Stimulated activated naive B cell treated with anti-CD40 and anti-IgM and Interleukin-4, amounts not matched to agents 10 μg/mL and 1 μg/mL and 100 μg/mL, for 72 hours (primary cell): ENCODE measurements around the gene CDIPT.

Experiments
- ATAC-seq, 2 donors: fragments of 150-1000 bp; cut with Tn5 transposase; replicated peaks; 2 replicates each; pipeline ENCODE4 v1.10.0; 2021; ENCODE audit warnings: moderate library complexity in 1 of 2
- DNase-seq: peaks from one replicate; pipeline ENCODE4 v3.0.0; 2021
- H3K27ac Mint-ChIP-seq: one replicate; pipeline ENCODE4 v1.8.0; 2022; ENCODE audit warnings: mild to moderate bottlenecking, mixed read lengths
- H3K27me3 Mint-ChIP-seq, 2 donors: one replicate each; pipeline ENCODE4 v1.8.0; 2022; ENCODE audit warnings: mixed read lengths in 2 of 2
- H3K36me3 Mint-ChIP-seq, 2 donors: one replicate each; pipeline ENCODE4 v1.8.0; 2022; ENCODE audit warnings: mixed read lengths in 2 of 2, mild to moderate bottlenecking in 1 of 2
- H3K4me1 Mint-ChIP-seq, 2 donors: one replicate each; pipeline ENCODE4 v1.8.0; 2022; ENCODE audit warnings: mixed read lengths in 2 of 2, mild to moderate bottlenecking in 1 of 2
- H3K4me3 Mint-ChIP-seq, 2 donors: one replicate each; pipeline ENCODE4 v1.8.0; 2022; ENCODE audit warnings: mild to moderate bottlenecking in 2 of 2, mixed read lengths in 2 of 2, moderate library complexity in 1 of 2
- H3K9me3 Mint-ChIP-seq, 2 donors: one replicate each; pipeline ENCODE4 v1.8.0; 2022; ENCODE audit warnings: mixed read lengths in 2 of 2, mild to moderate bottlenecking in 1 of 2

CDIPT gene

GRCh38 chr16:29820730-29821642 lies 42.0 kb downstream of the CDIPT start:
- H3K27ac Mint-ChIP-seq, result peak overlapping the region; percentile 95
- H3K36me3 Mint-ChIP-seq, result peaks cover 41 to 49% of the 10 kb centered on the region in 2 donors
- H3K4me3 Mint-ChIP-seq, result peak overlapping the region; percentile 96 to 98
- no peaks in the 10 kb centered on the region for H3K9me3 Mint-ChIP-seq
- DNase-seq (peak; percentile 63), ATAC-seq (peak; percentile 63 to 68)
- no peaks in the 10 kb centered on the region for H3K27me3 Mint-ChIP-seq
- peaks cover 37 to 76% of the 10 kb centered on the region in 2 donors for H3K4me1 Mint-ChIP-seq

- ATAC-seq (peak; percentile 35 to 38), DNase-seq (peak; percentile 54)
- Mint-ChIP-seq H3K27me3 (no peaks in the 10 kb centered on the region), H3K4me3 (peak within 1 kb of the TSS; percentile 96 to 98), H3K4me1 (peaks cover 36 to 73% of the 10 kb centered on the region in 2 donors), H3K9me3 (no peaks in the 10 kb centered on the region), H3K36me3 (peaks cover 39 to 46% of the 10 kb centered on the region in 2 donors), H3K27ac (peak within 1 kb of the TSS; percentile 95)
Measured at GRCh38 chr16:29820271-29820701, 42.7 kb downstream of the CDIPT start, which contains the start of gene MVP. Gene MVP, plus strand, starts transcription at chr16:29820462. Its CDS starts 10,088 bp downstream, at chr16:29830550.

- Mint-ChIP-seq H3K27ac (peak overlapping the region; percentile 4), H3K4me1 (peaks cover 39 to 74% of the 10 kb centered on the region in 2 donors), H3K4me3 (peak overlapping the region; percentile 96 to 98), H3K27me3 (no peaks in the 10 kb centered on the region), H3K36me3 (peaks cover 36 to 42% of the 10 kb centered on the region in 2 donors), H3K9me3 (no peaks in the 10 kb centered on the region)
- DNase-seq, result no peak
- ATAC-seq, result no peak
Measured at GRCh38 chr16:29819506-29819905, 43.5 kb downstream of the CDIPT start.

GRCh38 chr16:29818082-29818481 lies 44.9 kb downstream of the CDIPT start:
- DNase-seq (no peak), ATAC-seq (no peak)
- H3K4me1 Mint-ChIP-seq, result peaks cover 43 to 83% of the 10 kb centered on the region in 2 donors
- no peaks in the 10 kb centered on the region for H3K9me3 Mint-ChIP-seq
- peaks cover 36 to 42% of the 10 kb centered on the region in 2 donors for H3K36me3 Mint-ChIP-seq
- H3K27me3 Mint-ChIP-seq, result no peaks in the 10 kb centered on the region
- peak overlapping the region; percentile 68 to 77 for H3K4me3 Mint-ChIP-seq
- no peak overlapping the region for H3K27ac Mint-ChIP-seq

- H3K36me3 Mint-ChIP-seq, result peaks cover 29 to 39% of the 10 kb centered on the region in 2 donors
- H3K9me3 Mint-ChIP-seq, result no peaks in the 10 kb centered on the region
- peak; percentile 55 for DNase-seq
- peaks cover 40 to 82% of the 10 kb centered on the region in 2 donors for H3K4me1 Mint-ChIP-seq
- peak overlapping the region; percentile 89 to 97 for H3K4me3 Mint-ChIP-seq
- H3K27ac Mint-ChIP-seq, result peak overlapping the region; percentile 99
- peak; percentile 27 to 29 for ATAC-seq
- H3K27me3 Mint-ChIP-seq, result peaks cover 0 to 10% of the 10 kb centered on the region in 2 donors
Measured at GRCh38 chr16:29816694-29817441, 46.2 kb downstream of the CDIPT start.

GRCh38 chr16:29815793-29816693 lies 47.0 kb downstream of the CDIPT start, which contains the start of gene PAGR1:
Gene PAGR1, plus strand, starts transcription at chr16:29816152. Its CDS starts 374 bp downstream, at chr16:29816526.
- ATAC-seq, result peak; percentile 71 to 78
- Mint-ChIP-seq H3K4me1 (peaks cover 45 to 85% of the 10 kb centered on the region in 2 donors), H3K27ac (peak within 1 kb of the TSS; percentile 99), H3K27me3 (peaks cover 0 to 15% of the 10 kb centered on the region in 2 donors), H3K36me3 (peaks cover 30 to 41% of the 10 kb centered on the region in 2 donors), H3K9me3 (no peaks in the 10 kb centered on the region), H3K4me3 (peak within 1 kb of the TSS; percentile 89 to 97)
- DNase-seq, result peak; percentile 99

GRCh38 chr16:29815032-29815721 lies 47.8 kb downstream of the CDIPT start:
- DNase-seq (no peak), ATAC-seq (no peak)
- peaks cover 32 to 41% of the 10 kb centered on the region in 2 donors for H3K36me3 Mint-ChIP-seq
- peaks cover 0 to 15% of the 10 kb centered on the region in 2 donors for H3K27me3 Mint-ChIP-seq
- peak overlapping the region; percentile 89 to 97 for H3K4me3 Mint-ChIP-seq
- H3K27ac Mint-ChIP-seq, result peak overlapping the region; percentile 65
- H3K9me3 Mint-ChIP-seq, result no peaks in the 10 kb centered on the region
- H3K4me1 Mint-ChIP-seq, result peaks cover 53 to 88% of the 10 kb centered on the region in 2 donors

GRCh38 chr16:29814592-29814991 lies 48.4 kb downstream of the CDIPT start:
- ATAC-seq, result no peak
- DNase-seq, result no peak
- peak overlapping the region; percentile 89 to 97 for H3K4me3 Mint-ChIP-seq
- peaks cover 54 to 88% of the 10 kb centered on the region in 2 donors for H3K4me1 Mint-ChIP-seq
- no peaks in the 10 kb centered on the region for H3K9me3 Mint-ChIP-seq
- no peak overlapping the region for H3K27ac Mint-ChIP-seq
- H3K36me3 Mint-ChIP-seq, result peaks cover 35 to 43% of the 10 kb centered on the region in 2 donors
- H3K27me3 Mint-ChIP-seq, result peaks cover 0 to 15% of the 10 kb centered on the region in 2 donors

GRCh38 chr16:29813644-29814562 lies 49.1 kb downstream of the CDIPT start:
- peak overlapping the region in 1 of 2 donors; percentile 14 for H3K4me3 Mint-ChIP-seq
- H3K4me1 Mint-ChIP-seq, result peaks cover 52 to 88% of the 10 kb centered on the region in 2 donors
- peaks cover 33 to 39% of the 10 kb centered on the region in 2 donors for H3K36me3 Mint-ChIP-seq
- H3K9me3 Mint-ChIP-seq, result no peaks in the 10 kb centered on the region
- peak overlapping the region; percentile 73 for H3K27ac Mint-ChIP-seq
- H3K27me3 Mint-ChIP-seq, result peaks cover 0 to 15% of the 10 kb centered on the region in 2 donors
- no peak for DNase-seq
- no peak for ATAC-seq

- H3K4me3 Mint-ChIP-seq, result peak overlapping the region; percentile 25 to 84
- peak overlapping the region; percentile 37 for H3K27ac Mint-ChIP-seq
- peaks cover 0 to 15% of the 10 kb centered on the region in 2 donors for H3K27me3 Mint-ChIP-seq
- peaks cover 33 to 39% of the 10 kb centered on the region in 2 donors for H3K36me3 Mint-ChIP-seq
- ATAC-seq (no peak), DNase-seq (no peak)
- peaks cover 51 to 88% of the 10 kb centered on the region in 2 donors for H3K4me1 Mint-ChIP-seq
- H3K9me3 Mint-ChIP-seq, result no peaks in the 10 kb centered on the region
Measured at GRCh38 chr16:29812754-29813643, 50.0 kb downstream of the CDIPT start.

GRCh38 chr16:29811896-29812665 lies 50.9 kb downstream of the CDIPT start, which contains the start of gene PRRT2:
Gene PRRT2, plus strand, starts transcription at chr16:29812193. Its CDS starts 862 bp downstream, at chr16:29813055.
- no peaks in the 10 kb centered on the region for H3K9me3 Mint-ChIP-seq
- H3K36me3 Mint-ChIP-seq, result peaks cover 36 to 42% of the 10 kb centered on the region in 2 donors
- H3K27me3 Mint-ChIP-seq, result peaks cover 0 to 15% of the 10 kb centered on the region in 2 donors
- no peak for ATAC-seq
- H3K4me1 Mint-ChIP-seq, result peaks cover 52 to 84% of the 10 kb centered on the region in 2 donors
- H3K27ac Mint-ChIP-seq, result peak within 1 kb of the TSS; percentile 72
- H3K4me3 Mint-ChIP-seq, result peak within 1 kb of the TSS; percentile 81 to 84
- no peak for DNase-seq
